Measurements from ENCODE around the gene KCNJ16.

DNA sequence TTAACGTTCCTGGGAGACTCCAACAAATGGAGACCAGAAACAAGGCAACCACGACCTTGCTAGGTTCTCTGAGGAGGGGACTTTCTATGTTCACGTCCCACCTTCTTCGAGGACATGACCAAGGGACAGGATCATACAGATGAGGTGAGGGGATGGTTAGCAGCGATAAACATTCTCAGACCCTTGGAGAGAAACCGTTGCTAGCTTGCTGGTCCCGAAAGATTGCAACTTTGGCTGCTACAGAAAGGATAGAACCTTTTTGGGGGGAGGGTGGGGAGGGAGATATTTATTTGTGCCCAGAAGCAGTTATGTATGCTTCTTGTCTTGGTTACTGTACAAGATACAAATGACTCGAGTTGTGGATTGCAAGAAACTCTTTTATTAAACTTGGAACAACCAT, 59.0 kb downstream of the KCNJ16 start:
- no peak for TF ChIP-seq POLR2A (IDR thresholded peaks at IDR 0.05)
- TF ChIP-seq, protein P1, sequence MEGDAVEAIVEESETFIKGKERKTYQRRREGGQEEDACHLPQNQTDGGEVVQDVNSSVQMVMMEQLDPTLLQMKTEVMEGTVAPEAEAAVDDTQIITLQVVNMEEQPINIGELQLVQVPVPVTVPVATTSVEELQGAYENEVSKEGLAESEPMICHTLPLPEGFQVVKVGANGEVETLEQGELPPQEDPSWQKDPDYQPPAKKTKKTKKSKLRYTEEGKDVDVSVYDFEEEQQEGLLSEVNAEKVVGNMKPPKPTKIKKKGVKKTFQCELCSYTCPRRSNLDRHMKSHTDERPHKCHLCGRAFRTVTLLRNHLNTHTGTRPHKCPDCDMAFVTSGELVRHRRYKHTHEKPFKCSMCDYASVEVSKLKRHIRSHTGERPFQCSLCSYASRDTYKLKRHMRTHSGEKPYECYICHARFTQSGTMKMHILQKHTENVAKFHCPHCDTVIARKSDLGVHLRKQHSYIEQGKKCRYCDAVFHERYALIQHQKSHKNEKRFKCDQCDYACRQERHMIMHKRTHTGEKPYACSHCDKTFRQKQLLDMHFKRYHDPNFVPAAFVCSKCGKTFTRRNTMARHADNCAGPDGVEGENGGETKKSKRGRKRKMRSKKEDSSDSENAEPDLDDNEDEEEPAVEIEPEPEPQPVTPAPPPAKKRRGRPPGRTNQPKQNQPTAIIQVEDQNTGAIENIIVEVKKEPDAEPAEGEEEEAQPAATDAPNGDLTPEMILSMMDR (IDR thresholded peaks at IDR 0.05): no peak

Measured in esophagus squamous epithelium (tissue), 4 donors.